Fibroblast of lung (primary cell): ENCODE results near the gene AQP5. TPM values are rescaled to one million over a fixed set of nuclear protein-coding genes. Genes with fewer than 3 reads are reported as not detected.

Source experiments
- DNase-seq, 2 donors: peaks; one replicate each; pipeline versions ENCODE4 v3.0.0 to v3.0.0-alpha.2; 2010; ENCODE audit warnings: low read depth in 2 of 2
- H2AFZ ChIP-seq: 2 replicates; pipeline ENCODE4 v1.5.1; 2012; ENCODE audit warnings: low read length, control low read depth, inconsistent platforms
- H3K27ac ChIP-seq: 2 replicates; pipeline ENCODE4 v1.5.1; 2011; ENCODE audit warnings: low read length, control low read depth; ENCODE audit not compliant: insufficient read depth
- H3K27me3 ChIP-seq: 2 replicates; pipeline ENCODE4 v1.5.1; 2011; ENCODE audit warnings: mild to moderate bottlenecking, low read length; ENCODE audit not compliant: control insufficient read depth, insufficient read depth
- H3K36me3 ChIP-seq: 2 replicates; pipeline ENCODE4 v1.5.1; 2011; ENCODE audit warnings: low read length; ENCODE audit not compliant: control insufficient read depth, insufficient read depth
- H3K4me1 ChIP-seq: 2 replicates; pipeline ENCODE4 v1.5.1; 2011; ENCODE audit warnings: low read length; ENCODE audit not compliant: control insufficient read depth, insufficient read depth; ENCODE audit errors: extremely low read depth
- H3K4me2 ChIP-seq: 2 replicates; pipeline ENCODE4 v1.5.1; 2011; ENCODE audit warnings: low read length, control low read depth; ENCODE audit not compliant: insufficient read depth; ENCODE audit errors: extremely low read depth
- H3K4me3 ChIP-seq, 4 experiments: fragments of 200-600 bp in 1 of 4; sonication (generic) in 1 of 4; replicated peaks in 1 of 4; 2 replicates each; pipeline ENCODE4 v1.5.1; 2011 to 2016; ENCODE audit warnings: low read length in 4 of 4, low read depth in 3 of 4, mild to moderate bottlenecking in 3 of 4, control low read depth in 2 of 4, inconsistent platforms in 1 of 4, mixed read lengths in 1 of 4; ENCODE audit not compliant: insufficient read depth in 1 of 4; ENCODE audit errors: control extremely low read depth in 1 of 4
- H3K79me2 ChIP-seq: 2 replicates; pipeline ENCODE4 v1.5.1; 2012; ENCODE audit warnings: mild to moderate bottlenecking, low read length, inconsistent platforms; ENCODE audit not compliant: control insufficient read depth, insufficient read depth
- H3K9ac ChIP-seq: 2 replicates; pipeline ENCODE4 v1.5.1; 2011; ENCODE audit warnings: mild to moderate bottlenecking, low read length, control low read depth; ENCODE audit not compliant: insufficient read depth
- H3K9me3 ChIP-seq: 2 replicates; pipeline ENCODE4 v1.5.1; 2012; ENCODE audit warnings: low read depth, low read length; ENCODE audit not compliant: control insufficient read depth, insufficient read depth
- H4K20me1 ChIP-seq: 2 replicates; pipeline ENCODE4 v1.5.1; 2011; ENCODE audit warnings: low read length; ENCODE audit not compliant: control insufficient read depth, insufficient read depth; ENCODE audit errors: extremely low read depth
- EZH2 ChIP-seq: IDR thresholded peaks from 2 replicates; pipeline ENCODE4 v1.5.1; 2012; ENCODE audit warnings: low read length, control low read depth, mild to moderate bottlenecking; ENCODE audit errors: missing control alignments
- polyA plus RNA-seq, 2 donors: library from polyadenylated mRNA; depleted of rRNA in 1 of 2; stranded (reverse) in 1 of 2; unstranded in 1 of 2; fragments of >200 nt; gene quantifications; 2 replicates each; pipeline ENCODE4 v1.2.1, GENCODE V29; 2011 to 2012; ENCODE audit warnings: missing spikeins in 1 of 2
- total RNA-seq: library from RNA; depleted of rRNA; stranded (reverse); fragments of >200 nt; gene quantifications from 2 replicates; pipeline ENCODE4 v1.2.1, GENCODE V29; 2014
- TF ChIP-seq, protein P1 (sequence below), 2 donors: IDR thresholded peaks in 1 of 2; conservative IDR thresholded peaks in 1 of 2; 1 replicate in 1 of 2; 2 replicates in 1 of 2; pipeline ENCODE4 v1.5.1; 2011 to 2012; ENCODE audit warnings: low read length in 2 of 2, control low read depth in 1 of 2, inconsistent platforms in 1 of 2, low read depth in 1 of 2, mild to moderate bottlenecking in 1 of 2

AQP5 gene
- total and polyA plus RNA-seq, 2 donors (not counting 1 experiment from before 2014, with no cell fraction given), result not detected

DNA sequence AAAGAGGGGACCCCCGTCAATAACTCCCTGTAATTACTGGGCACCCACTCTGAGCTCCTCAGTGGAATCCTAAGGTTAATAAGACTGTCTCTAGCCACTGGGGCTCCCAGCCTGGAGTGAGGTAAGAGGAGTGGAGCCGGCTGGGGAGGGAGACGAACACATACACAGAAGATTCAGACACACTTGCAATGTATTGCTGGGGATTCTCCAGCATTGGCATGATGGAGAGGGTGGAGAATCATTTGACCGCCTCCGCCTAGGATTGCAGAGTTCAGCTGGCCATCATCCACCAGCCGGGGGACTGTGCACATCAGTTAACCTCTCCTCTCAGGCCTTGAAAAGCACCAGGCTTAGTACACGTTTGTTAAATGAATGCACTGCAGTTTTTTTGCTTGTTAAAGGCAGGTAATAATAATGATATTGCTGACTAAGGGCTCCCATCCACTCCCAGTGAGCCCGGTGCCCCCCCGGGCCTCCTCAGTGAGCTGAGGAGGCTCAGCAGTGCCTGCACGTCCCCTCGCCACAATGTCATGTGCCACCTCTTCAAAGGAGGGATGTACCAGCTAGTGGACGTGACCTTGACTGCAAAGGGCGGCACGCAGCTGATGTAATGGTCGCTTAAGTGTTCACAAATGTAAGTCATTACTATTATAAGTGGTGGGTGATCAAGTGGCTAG, 37.7 kb upstream of the AQP5 start:
- no peaks in the 10 kb centered on the region for H3K27me3 ChIP-seq
- H3K4me3 ChIP-seq, result no peak overlapping the region
- H3K9ac ChIP-seq, result no peak overlapping the region
- no peak overlapping the region for H2AFZ ChIP-seq
- H3K4me2 ChIP-seq, result no peak overlapping the region
- no peak overlapping the region for H3K27ac ChIP-seq
- TF ChIP-seq, protein P1, sequence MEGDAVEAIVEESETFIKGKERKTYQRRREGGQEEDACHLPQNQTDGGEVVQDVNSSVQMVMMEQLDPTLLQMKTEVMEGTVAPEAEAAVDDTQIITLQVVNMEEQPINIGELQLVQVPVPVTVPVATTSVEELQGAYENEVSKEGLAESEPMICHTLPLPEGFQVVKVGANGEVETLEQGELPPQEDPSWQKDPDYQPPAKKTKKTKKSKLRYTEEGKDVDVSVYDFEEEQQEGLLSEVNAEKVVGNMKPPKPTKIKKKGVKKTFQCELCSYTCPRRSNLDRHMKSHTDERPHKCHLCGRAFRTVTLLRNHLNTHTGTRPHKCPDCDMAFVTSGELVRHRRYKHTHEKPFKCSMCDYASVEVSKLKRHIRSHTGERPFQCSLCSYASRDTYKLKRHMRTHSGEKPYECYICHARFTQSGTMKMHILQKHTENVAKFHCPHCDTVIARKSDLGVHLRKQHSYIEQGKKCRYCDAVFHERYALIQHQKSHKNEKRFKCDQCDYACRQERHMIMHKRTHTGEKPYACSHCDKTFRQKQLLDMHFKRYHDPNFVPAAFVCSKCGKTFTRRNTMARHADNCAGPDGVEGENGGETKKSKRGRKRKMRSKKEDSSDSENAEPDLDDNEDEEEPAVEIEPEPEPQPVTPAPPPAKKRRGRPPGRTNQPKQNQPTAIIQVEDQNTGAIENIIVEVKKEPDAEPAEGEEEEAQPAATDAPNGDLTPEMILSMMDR (conservative IDR thresholded peaks at IDR 0.05 in 1 of 2, IDR thresholded peaks at IDR 0.05 in 1 of 2; ENCODE audit: low read depth in 1 of 2, low read length in 2 of 2), result no peak
- TF ChIP-seq EZH2, result no peak
- H3K9me3 ChIP-seq, result no peaks in the 10 kb centered on the region
- no peaks in the 10 kb centered on the region for H3K36me3 ChIP-seq
- no peaks in the 10 kb centered on the region for H4K20me1 ChIP-seq
- H3K4me1 ChIP-seq, result no peaks in the 10 kb centered on the region
- no peaks in the 10 kb centered on the region for H3K79me2 ChIP-seq
- no peak for DNase-seq

DNA sequence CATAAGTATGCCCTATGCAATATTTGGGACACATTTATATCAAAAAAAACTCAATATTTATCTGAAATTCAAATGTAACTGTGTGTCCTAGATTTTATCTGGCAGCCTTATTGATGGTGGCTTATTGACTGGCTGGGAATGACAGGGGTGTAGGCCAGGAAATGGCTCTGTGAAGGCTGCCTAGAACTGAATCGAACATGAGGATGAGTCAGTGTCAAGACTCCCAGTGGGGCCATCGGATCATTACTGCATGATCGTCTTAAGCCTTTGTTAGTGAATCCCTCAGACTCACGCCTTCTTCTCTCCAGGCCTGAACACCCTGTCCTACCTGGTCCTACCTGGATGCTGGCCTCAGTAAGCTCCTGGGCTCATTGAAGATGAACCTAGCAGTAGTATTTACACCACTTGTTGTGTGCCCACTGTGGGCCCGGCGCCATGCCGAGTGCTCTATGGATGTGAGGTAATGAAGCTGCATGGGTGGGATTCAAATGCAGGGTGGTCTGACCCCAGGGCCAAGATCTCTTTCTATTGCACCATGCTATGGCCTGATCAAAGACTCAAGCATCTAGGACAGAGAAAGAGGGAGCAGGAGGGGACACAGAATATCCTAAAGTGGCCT, 36.9 kb upstream of the AQP5 start:
- no peak for TF ChIP-seq EZH2
- TF ChIP-seq, protein P1 (conservative IDR thresholded peaks at IDR 0.05 in 1 of 2, IDR thresholded peaks at IDR 0.05 in 1 of 2; ENCODE audit: low read depth in 1 of 2, low read length in 2 of 2), result no peak
- H2AFZ ChIP-seq, result no peak overlapping the region
- no peaks in the 10 kb centered on the region for H3K4me1 ChIP-seq
- H3K9ac ChIP-seq, result no peak overlapping the region
- no peak overlapping the region for H3K4me3 ChIP-seq
- H4K20me1 ChIP-seq, result no peaks in the 10 kb centered on the region
- no peak for DNase-seq
- no peak overlapping the region for H3K4me2 ChIP-seq
- no peaks in the 10 kb centered on the region for H3K27me3 ChIP-seq
- H3K9me3 ChIP-seq, result no peaks in the 10 kb centered on the region
- no peaks in the 10 kb centered on the region for H3K36me3 ChIP-seq
- no peaks in the 10 kb centered on the region for H3K79me2 ChIP-seq
- H3K27ac ChIP-seq, result no peak overlapping the region

DNA sequence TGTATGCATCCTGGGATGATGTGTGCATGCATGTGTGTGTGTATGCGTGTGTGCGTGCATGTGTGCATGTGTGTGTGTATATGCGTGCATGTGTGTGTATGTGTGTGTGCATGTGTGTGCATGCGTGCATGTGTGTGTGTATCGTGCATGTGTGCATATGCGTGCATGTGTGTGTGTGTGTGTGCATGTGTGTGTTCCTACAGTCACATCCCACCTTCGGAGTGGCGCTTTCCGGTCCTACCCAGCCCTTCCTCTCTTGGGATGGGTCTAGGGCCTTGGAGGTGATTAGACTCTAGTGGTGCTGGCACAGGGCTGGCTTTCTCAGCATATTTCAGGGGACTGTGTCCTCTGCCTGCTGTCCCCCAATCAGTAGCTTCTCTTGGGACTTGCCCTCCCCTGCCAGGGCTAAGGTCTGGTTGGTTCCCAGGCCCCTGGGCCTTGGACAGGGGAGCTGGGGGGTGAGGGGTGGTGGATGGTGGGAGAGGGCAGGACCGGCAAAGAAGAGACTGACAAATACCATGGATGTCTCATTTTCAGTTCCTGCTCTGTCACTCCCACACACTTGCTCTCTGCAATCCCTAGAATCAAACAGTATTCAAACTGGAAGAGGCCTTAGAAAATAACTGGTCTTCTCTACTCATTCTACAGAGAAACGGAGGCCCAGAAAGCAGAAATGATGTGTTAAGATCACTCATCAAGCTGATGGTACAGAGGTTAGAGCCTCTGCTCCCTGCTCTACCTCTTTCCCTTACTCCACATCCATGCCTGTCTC, 36.1 kb upstream of the AQP5 start:
- no peak for TF ChIP-seq EZH2
- TF ChIP-seq, protein P1 (conservative IDR thresholded peaks at IDR 0.05 in 1 of 2, IDR thresholded peaks at IDR 0.05 in 1 of 2; ENCODE audit: low read depth in 1 of 2, low read length in 2 of 2), result no peak
- no peaks in the 10 kb centered on the region for H3K27me3 ChIP-seq

More for the DNA sequence above, 36.1 kb upstream of the AQP5 start:
- Histone ChIP-seq H2AFZ (no peak overlapping the region), H3K9me3 (no peaks in the 10 kb centered on the region), H3K36me3 (no peaks in the 10 kb centered on the region), H4K20me1 (no peaks in the 10 kb centered on the region), H3K4me3 (no peak overlapping the region), H3K9ac (no peak overlapping the region), H3K27ac (no peak overlapping the region), H3K4me2 (no peak overlapping the region), H3K79me2 (no peaks in the 10 kb centered on the region), H3K4me1 (no peaks in the 10 kb centered on the region)
- DNase-seq, result no peak
